ENCODE results near the gene KIAA1671. TPM values are rescaled to one million over a fixed set of nuclear protein-coding genes. Genes with fewer than 3 reads are reported as not detected.

The KIAA1671 gene
- total RNA-seq, 1 donor from 2014 or later = 43.3 TPM

Other genes with a start within 250 kb of the KIAA1671 start
- not detected for gene PIWIL3, start 178.0 kb upstream of the KIAA1671 start, total RNA-seq
- gene SGSM1, start 146.5 kb upstream of the KIAA1671 start, total RNA-seq = 0.20 TPM
- gene LHFPL7, start 6.0 kb upstream of the KIAA1671 start, total RNA-seq = not detected
- gene CRYBB3, start 247.1 kb downstream of the KIAA1671 start, total RNA-seq = 0.64 TPM